ENCODE results near the gene JMJD6.

DNA sequence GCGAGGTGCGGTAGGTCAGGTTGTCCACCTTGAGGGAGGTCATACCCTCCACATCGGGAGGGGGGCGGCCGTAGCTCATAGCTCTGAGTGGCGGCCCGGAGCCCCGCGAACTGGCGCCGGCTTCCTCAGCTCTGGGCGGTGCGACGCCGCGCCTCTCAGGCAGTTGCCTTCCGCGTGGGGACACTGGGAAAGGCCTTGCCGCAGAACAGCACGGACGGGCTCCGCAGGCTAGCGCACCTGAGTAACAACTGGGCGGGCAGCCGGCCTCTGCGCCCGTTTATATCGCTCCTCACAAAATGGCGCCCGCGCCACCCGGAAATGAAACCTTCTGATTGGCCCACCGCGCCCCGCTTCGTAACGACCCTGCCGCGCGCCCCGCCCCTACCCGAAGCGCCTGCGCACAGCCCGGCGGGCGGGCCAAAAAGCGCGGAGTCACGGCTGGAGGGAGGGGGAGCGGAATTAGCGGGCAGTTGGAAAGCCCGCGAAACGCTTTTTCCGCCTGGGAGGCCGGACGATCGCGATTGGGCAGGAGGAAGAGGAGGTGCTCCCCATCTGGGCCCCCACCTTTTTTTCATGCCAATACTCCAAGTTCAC lies 10.8 kb upstream of the JMJD6 start, which contains the start of gene SRSF2:
- TF ChIP-seq, protein P1, sequence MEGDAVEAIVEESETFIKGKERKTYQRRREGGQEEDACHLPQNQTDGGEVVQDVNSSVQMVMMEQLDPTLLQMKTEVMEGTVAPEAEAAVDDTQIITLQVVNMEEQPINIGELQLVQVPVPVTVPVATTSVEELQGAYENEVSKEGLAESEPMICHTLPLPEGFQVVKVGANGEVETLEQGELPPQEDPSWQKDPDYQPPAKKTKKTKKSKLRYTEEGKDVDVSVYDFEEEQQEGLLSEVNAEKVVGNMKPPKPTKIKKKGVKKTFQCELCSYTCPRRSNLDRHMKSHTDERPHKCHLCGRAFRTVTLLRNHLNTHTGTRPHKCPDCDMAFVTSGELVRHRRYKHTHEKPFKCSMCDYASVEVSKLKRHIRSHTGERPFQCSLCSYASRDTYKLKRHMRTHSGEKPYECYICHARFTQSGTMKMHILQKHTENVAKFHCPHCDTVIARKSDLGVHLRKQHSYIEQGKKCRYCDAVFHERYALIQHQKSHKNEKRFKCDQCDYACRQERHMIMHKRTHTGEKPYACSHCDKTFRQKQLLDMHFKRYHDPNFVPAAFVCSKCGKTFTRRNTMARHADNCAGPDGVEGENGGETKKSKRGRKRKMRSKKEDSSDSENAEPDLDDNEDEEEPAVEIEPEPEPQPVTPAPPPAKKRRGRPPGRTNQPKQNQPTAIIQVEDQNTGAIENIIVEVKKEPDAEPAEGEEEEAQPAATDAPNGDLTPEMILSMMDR (conservative IDR thresholded peaks at IDR 0.05 in 1 of 2, IDR thresholded peaks at IDR 0.05 in 1 of 2; ENCODE audit: extremely low read depth in 1 of 2, insufficient read depth in 1 of 2, low read depth in 1 of 2, low read length in 2 of 2), result no peak
- no peak for TF ChIP-seq EZH2 (IDR thresholded peaks at IDR 0.05; ENCODE audit: borderline replicate concordance, low read length)
